Thoracic aorta (tissue), 2 donors: Measurements from ENCODE around the gene IGFBP7. TPM values are rescaled to one million over a fixed set of nuclear protein-coding genes. Genes with fewer than 3 reads are reported as not detected.

ENCODE experiments used
- ATAC-seq: fragments of 150-250 bp; one replicate; pipeline ENCODE4 v1.8.0; 2017; ENCODE audit warnings: low read depth; ENCODE audit not compliant: insufficient number of reproducible peaks, low FRiP score
- DNase-seq: peaks from one replicate; pipeline ENCODE4 v3.0.0-alpha.2; 2020; ENCODE audit warnings: low spot score
- H3K27ac ChIP-seq, 2 donors: fragments of 200-600 bp; sonication (generic); 1 replicate in 1 of 2; 2 replicates in 1 of 2; pipeline ENCODE4 v1.5.1; 2016; ENCODE audit warnings: mild to moderate bottlenecking in 2 of 2, moderate library complexity in 2 of 2
- H3K27me3 ChIP-seq: fragments of 200-600 bp; sonication (generic); replicated peaks from 2 replicates; pipeline ENCODE4 v1.6.0; 2016; ENCODE audit warnings: mild to moderate bottlenecking; ENCODE audit not compliant: insufficient read depth
- H3K36me3 ChIP-seq: fragments of 200-600 bp; sonication (generic); one replicate; pipeline ENCODE4 v1.5.1; 2016
- H3K4me1 ChIP-seq, 2 donors: fragments of 200-600 bp; sonication (generic); 1 replicate in 1 of 2; 2 replicates in 1 of 2; pipeline versions ENCODE4 v1.5.1 to v1.6.0; 2016; ENCODE audit warnings: low read depth in 2 of 2, mild to moderate bottlenecking in 1 of 2; ENCODE audit not compliant: control insufficient read depth in 1 of 2
- H3K4me3 ChIP-seq: fragments of 200-600 bp; sonication (generic); 2 replicates; pipeline ENCODE4 v1.5.1; 2016; ENCODE audit warnings: mild to moderate bottlenecking
- H3K9me3 ChIP-seq: fragments of 200-600 bp; sonication (generic); 2 replicates; pipeline ENCODE4 v1.5.1; 2016
- CTCF ChIP-seq: fragments of 200-600 bp; sonication (generic); IDR thresholded peaks from one replicate; pipeline ENCODE4 v1.5.1; 2019; ENCODE audit warnings: antibody characterized with exemption
- total RNA-seq, 2 donors: library from RNA; depleted of rRNA; stranded (reverse); fragments of >200 nt; gene quantifications; one replicate each; pipeline versions ENCODE4 v1.1.0 to v1.2.3, GENCODE V29; 2016

Gene IGFBP7
- total RNA-seq, 2 donors from 2014 or later: 4,453 to 6,615 TPM

GRCh38 chr4:57085278-57085677 lies 24.9 kb downstream of the IGFBP7 start:
- Histone ChIP-seq H3K4me3 (no peak overlapping the region), H3K27me3 (no peaks in the 10 kb centered on the region), H3K27ac (peak overlapping the region; percentile 92 to 96), H3K9me3 (no peaks in the 10 kb centered on the region), H3K4me1 (peaks cover 49 to 84% of the 10 kb centered on the region in 2 donors), H3K36me3 (peaks cover 6% of the 10 kb centered on the region)
- DNase-seq (no peak), ATAC-seq (no peak)
- TF ChIP-seq CTCF: no peak

GRCh38 chr4:57084360-57084759 lies 25.8 kb downstream of the IGFBP7 start:
- H3K27ac ChIP-seq: peak overlapping the region; percentile 92 to 96
- peaks cover 6% of the 10 kb centered on the region for H3K36me3 ChIP-seq
- peaks cover 49 to 84% of the 10 kb centered on the region in 2 donors for H3K4me1 ChIP-seq
- ATAC-seq (no peak), DNase-seq (no peak)
- no peak for TF ChIP-seq CTCF
- no peaks in the 10 kb centered on the region for H3K27me3 ChIP-seq
- H3K9me3 ChIP-seq: no peaks in the 10 kb centered on the region
- H3K4me3 ChIP-seq: no peak overlapping the region

- Histone ChIP-seq H3K4me1 (peaks cover 53 to 93% of the 10 kb centered on the region in 2 donors), H3K9me3 (no peaks in the 10 kb centered on the region), H3K27ac (peak overlapping the region; percentile 92 to 96), H3K4me3 (no peak overlapping the region), H3K27me3 (no peaks in the 10 kb centered on the region), H3K36me3 (peaks cover under 1% of the 10 kb centered on the region)
- DNase-seq: no peak
- ATAC-seq: no peak
- TF ChIP-seq CTCF: no peak
Measured at GRCh38 chr4:57083090-57083489, 27.1 kb downstream of the IGFBP7 start.

GRCh38 chr4:57081651-57082621 lies 28.2 kb downstream of the IGFBP7 start:
- ATAC-seq: no peak
- H3K4me3 ChIP-seq: peak overlapping the region; percentile 17

More at GRCh38 chr4:57081651-57082621, 28.2 kb downstream of the IGFBP7 start:
- peaks cover 55 to 93% of the 10 kb centered on the region in 2 donors for H3K4me1 ChIP-seq
- H3K27ac ChIP-seq: peak overlapping the region; percentile 92 to 96
- H3K36me3 ChIP-seq: no peaks in the 10 kb centered on the region
- H3K27me3 ChIP-seq: no peaks in the 10 kb centered on the region
- H3K9me3 ChIP-seq: no peaks in the 10 kb centered on the region
- no peak for TF ChIP-seq CTCF
- no peak for DNase-seq
